DMS 273 (cell line): ENCODE measurements around the gene IKZF3.
"Not testable (repeated sequence)": the region's sequence is repeated elsewhere in the genome, so short reads cannot be mapped to it uniquely, and the experiment has no call there.

Experiments used
- DNase-seq: peaks from one replicate; lab custom pipeline; 2025; ENCODE audit not compliant: unreplicated experiment; lab: John Stamatoyannopoulos, UW

Gene IKZF3

DNA sequence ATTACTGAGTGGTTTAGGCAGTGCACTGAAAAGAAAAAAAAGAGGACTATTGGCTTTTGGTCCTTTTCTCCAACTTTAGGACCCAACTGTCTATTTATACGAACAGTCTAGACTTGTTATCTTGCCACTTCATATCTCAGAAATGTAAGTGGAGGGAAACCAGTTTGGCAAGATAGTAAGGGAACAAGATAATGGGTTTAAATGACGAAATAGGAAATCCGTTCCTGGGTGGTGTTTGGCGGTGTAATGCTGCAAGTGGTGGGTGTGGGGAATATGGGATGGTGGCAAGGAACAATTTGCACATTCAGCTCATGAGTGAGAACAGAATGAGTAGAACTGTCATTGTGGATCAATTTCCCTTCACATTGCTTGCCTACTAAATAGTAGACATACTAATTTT, 81.6 kb downstream of the IKZF3 start:
- DNase-seq: no peak

DNA sequence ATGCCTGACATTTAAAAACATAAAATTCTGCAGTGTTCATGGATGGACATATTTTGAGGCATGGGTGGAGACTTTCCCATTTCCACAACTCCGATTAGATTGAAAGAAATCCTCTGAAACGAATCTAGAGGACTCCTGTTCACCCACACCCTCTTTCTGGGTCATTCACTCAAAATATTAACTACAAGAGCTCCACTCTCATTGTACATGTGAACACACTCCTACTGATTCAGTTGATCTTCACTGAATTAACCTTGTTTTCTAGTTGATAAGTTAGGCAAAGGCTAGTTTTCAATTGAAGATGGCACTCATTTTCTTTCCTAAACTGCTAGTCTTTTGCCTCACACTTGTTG, 82.3 kb downstream of the IKZF3 start:
- DNase-seq: no peak

DNA sequence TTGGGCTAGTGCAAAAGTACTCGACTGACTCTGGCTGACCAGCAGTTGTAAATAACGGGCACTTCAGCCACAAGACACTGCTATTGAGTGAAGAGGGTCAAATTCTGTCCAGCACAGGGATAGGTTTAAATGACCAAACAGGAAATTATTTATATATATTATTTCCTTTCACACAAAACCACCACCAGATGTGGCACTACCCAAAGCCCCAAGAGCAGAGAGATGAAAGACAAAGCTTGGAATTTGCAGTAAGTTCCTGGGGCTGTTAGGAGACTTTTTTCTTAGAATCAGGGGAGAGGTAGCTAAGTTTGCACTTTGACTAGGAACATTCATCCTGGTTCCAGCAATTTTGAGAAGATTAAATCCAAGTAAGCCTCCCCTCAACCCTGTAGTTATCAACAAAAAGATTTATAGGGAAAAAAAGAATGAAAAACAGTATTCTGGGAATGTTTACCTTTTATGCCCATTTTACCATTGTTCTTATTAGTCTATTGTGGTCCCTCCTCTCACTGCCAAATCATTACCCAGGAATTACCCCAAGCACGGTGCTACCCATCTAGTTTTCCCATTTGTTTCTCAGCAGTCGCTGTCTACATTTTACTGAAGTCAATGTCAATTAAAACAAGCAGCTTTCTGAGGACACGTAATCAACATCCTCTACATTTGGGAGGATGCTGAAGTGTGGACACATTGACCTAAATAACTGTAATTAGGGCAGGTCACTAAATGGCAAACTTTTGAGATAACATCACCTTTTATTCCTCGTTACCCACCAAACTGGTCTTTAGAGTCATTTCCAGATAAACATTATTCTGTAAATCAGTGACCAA, 82.9 kb downstream of the IKZF3 start:
- no peak for DNase-seq

GRCh38 chr17:39777534-39778365, 86.4 kb downstream of the IKZF3 start:
- no peak for DNase-seq

DNA sequence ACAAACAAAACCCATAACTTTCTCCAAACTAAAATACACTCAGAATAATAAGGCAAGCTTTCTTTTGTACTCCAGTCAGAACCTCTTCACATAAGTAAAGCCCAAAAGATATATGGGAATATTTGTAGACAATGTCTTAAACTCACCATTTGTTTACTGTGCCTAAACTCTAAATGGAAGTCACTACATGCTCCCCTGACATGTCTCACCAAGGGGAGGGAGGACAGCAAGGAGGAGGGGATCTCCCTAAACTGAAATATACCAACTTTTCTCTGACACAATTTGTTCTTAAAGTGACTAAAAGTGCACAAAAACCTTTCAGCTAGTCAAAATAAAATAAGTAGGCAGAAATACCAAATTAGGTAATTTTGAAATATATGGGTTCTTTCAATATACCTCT, 87.9 kb downstream of the IKZF3 start:
- no peak for DNase-seq

- no peak for DNase-seq
Measured at GRCh38 chr17:39775031-39775430, 89.1 kb downstream of the IKZF3 start.

DNA sequence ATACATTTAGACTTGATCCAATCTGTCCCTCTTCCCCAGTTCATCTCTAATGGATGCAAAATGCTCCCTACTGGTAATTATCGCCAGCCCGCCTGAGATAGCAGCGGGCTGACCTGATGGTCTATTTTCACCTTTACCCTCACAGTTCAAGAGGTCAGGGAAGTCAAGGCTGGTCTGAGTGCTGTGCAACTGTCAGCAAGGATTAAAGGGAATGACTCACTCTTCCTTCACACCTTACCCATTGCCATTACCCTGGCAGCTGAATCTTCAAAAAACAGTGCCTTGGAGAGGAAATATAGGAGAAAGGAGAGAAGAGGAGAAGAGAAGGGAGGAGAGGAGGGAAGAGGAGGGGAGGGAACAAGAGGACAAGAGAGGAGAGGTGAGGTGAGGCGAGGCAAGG, 90.1 kb downstream of the IKZF3 start:
- DNase-seq: no peak

GRCh38 chr17:39772987-39773934, 90.9 kb downstream of the IKZF3 start:
- DNase-seq: no peak

DNA sequence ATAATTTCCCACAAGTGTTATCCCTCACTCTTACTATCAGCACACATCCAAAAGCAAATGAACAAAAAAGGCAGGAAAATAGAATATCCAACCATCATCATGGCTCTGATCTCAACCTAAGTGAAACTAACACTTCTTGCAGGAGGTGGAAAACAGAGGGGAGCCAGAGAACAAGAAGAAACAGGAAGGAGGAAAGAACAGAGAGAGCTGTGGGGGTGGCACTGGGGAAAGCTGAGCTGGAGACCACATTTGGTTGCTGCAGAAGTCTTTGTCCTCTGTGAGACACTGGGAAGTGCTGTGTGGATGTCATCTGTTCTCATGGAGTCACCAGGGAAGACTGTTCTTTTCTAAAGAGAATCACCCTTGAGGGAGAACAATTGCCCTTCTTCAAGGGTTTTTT, 91.7 kb downstream of the IKZF3 start:
- no peak for DNase-seq

DNA sequence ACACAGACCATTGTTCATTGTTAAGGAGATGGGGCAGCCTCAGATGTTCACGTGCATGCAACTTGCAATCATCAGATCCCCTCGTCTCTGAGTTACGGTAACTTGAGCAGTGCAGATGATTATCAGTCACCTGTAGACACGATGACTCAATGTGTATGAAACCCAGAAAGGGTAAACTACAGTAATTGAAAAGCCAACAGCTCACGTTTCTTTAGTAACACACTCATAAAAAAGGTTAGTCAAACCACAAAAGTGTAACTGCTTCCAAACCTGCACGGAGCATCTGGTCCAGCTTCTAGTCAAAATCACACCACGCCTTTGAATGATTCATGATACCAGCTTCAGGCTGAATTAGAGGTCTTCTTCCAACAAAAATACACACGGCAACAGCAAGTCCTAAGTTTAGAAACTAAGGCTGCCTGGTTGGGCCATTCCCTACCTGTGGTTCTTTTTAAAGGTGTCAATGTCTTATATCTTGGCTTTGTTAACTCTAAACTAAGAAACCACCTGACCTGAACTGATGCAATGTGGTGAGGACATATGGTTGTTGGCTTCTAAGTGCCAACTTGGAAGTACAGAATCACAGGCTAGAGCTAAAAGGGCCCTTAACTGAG, 94.0 kb downstream of the IKZF3 start:
- DNase-seq: peak; percentile 73

- DNase-seq: no peak
Measured at GRCh38 chr17:39767147-39767546, 97.0 kb downstream of the IKZF3 start.

- DNase-seq: no peak
Measured at GRCh38 chr17:39765766-39766165, 98.3 kb downstream of the IKZF3 start.

DNA sequence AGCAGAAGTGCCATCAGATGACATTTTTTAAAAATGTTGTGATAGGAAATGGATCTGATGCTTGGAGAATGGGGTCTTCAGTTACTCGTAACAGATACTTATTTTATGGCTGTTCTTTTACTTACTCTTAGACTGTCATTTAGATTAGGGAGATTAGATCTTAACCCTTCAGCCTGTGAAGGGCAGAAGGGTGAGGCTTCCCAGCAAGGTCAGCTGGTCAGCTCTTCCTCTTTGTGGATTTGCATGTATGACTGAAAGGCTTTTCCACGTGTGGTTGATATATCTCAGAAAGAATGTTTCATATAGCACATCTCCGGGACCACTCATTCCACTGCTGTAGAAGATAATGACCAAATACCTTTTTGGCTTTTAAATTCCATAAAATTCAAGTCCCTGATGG, 98.9 kb downstream of the IKZF3 start:
- no peak for DNase-seq

DNA sequence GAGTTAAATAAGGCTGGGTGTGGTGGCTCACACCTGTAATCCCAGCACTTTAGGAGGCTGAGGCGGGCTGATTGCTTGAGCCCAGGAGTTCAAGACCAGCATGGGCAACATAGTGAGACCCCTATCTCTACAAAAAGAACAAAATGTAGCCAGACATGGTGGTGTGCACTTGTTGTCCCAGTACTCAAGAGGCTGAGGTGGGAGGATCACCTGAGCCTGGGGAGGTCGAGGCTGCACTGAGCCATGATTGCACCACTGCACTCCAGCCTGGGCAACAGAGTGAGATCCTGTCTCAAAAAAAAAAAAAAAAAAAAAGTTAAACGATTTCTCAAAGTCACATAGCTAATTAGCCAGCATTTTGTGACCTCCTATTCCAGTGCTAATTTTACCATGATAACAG, 99.9 kb downstream of the IKZF3 start:
- DNase-seq: not testable (repeated sequence)

DNA sequence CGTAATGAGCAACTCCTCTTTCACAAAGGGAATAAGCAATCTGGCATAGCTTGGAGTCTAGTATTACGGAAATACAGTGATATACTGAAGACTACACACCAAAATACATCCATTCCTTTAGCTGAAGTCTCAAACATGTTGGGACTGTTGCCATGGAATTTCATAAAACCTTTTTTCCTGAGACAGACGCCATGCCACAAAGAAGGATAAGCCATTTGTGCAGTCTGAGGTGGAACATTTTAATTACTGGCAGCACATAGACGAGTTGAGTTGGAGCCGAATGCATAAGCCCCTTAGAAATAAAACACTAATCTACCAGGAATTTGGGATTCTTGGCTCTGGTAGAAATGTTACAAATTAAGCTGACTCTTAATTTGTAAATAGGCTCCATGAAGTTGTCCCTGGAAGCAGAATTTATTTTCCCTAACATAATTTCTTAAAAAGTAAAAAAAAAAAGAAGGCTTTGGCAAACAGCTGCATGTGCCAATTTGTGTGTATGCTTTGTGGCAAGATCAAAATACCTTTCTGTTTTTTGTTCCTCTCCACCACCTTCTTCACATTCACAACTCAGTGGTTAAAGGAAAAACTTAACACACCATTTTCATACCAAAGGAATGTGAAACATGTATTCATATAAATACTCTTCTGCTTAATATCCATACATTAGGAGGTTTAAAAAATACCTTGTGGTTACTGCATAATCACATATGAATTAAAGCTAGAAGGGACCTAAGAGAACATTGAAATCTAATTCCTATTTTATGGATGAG, 100.9 kb downstream of the IKZF3 start:
- no peak for DNase-seq

GRCh38 chr17:39761861-39762496, 102.1 kb downstream of the IKZF3 start:
- no peak for DNase-seq

GRCh38 chr17:39759204-39759603, 104.9 kb downstream of the IKZF3 start:
- DNase-seq: no peak

DNA sequence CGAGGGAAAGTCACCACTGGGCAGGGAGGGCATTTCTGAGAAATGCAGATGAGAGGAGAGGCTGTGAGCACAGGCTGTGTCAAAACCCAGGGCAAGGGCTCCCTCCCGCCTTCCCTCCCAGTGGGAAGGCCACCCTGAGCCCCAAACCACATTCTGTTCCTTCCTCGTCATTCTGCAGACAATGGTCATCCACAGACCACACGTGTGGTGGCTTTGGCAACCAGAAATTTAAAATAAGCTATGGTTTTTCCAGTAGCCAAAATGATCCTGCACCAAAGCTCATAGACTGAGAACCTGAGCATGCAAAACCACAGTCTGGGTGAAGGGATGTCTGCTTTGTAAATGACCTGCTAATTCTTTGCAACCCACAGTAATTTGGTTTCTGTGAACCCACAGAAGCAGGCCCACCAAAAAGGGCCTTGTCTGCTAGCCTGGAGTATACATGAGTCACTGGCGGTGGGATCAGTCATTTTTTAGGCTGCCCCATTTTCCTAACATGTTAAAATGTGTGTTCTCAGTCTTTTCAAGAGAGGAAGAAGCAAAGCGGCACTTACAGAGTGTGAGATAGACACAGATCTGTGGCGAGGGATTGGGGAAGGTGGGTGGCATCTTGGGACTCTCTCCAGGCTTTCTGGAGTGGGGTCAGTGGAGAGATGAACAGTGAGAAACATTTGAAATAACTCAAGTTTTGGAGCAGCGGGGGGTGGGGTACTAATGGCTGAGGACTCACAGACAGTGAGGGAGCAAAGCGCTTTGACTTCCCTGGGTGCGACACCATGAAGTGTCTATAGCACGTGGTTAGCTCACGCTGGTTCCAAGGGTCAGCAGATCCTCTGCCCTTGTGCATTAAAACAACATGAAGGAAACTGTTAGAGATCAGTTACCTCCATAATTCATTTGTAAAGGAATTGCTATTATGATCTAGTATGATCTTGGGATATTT, 105.9 kb downstream of the IKZF3 start:
- no peak for DNase-seq
